ENCODE results near the gene GCNA.
A peak's percentile ranks its signal among the peaks of the same experiment; 100 is the strongest.

GCNA gene

DNA sequence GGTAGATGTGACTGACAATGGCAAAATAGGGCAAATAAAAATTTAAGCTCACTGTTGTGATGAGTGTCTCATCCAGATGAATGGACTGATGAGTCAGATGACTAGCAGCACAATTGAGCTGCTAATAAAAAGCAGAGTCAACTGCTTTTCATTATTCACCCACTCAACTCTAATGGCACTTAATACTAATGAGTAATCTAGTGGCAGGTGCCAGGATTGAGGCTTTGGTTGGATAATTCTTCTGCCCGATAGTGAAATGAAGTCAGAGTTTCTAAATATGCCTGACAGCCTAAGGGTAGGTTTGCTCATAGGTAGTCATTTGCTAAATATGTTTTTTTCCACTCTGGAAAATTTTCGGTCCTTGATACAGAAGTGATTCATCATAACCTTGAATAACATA, 34.9 kb upstream of the GCNA start:
- Histone ChIP-seq H3K27me3 (ENCODE audit: insufficient read depth, low read length, poor library complexity) (no peaks in the 10 kb centered on the region), H2AFZ (ENCODE audit: low read depth, low read length) (no peak overlapping the region), H4K20me1 (ENCODE audit: insufficient read depth, low read length) (peaks cover 72% of the 10 kb centered on the region), H3K4me3 (ENCODE audit: low read depth in 1 of 2, low read length in 2 of 2) (no peak overlapping the region), H3K9ac (ENCODE audit: low read depth, low read length) (no peak overlapping the region), H3K27ac (ENCODE audit: low read length) (no peak overlapping the region), H3K36me3 (ENCODE audit: insufficient read depth, low read length) (peaks cover 89% of the 10 kb centered on the region), H3K4me1 (ENCODE audit: insufficient read depth, low read length) (peaks cover 37% of the 10 kb centered on the region), H3K79me2 (ENCODE audit: insufficient read depth, low read length) (peaks cover 100% of the 10 kb centered on the region), H3K9me3 (ENCODE audit: insufficient read depth, low read length, severe bottlenecking) (no peaks in the 10 kb centered on the region), H3K4me2 (ENCODE audit: insufficient read depth, low read length) (no peak overlapping the region)
- no peak for TF ChIP-seq EZH2 (IDR thresholded peaks at IDR 0.05; ENCODE audit: borderline replicate concordance, low read depth, low read length, severe bottlenecking)
- TF ChIP-seq, protein P1, sequence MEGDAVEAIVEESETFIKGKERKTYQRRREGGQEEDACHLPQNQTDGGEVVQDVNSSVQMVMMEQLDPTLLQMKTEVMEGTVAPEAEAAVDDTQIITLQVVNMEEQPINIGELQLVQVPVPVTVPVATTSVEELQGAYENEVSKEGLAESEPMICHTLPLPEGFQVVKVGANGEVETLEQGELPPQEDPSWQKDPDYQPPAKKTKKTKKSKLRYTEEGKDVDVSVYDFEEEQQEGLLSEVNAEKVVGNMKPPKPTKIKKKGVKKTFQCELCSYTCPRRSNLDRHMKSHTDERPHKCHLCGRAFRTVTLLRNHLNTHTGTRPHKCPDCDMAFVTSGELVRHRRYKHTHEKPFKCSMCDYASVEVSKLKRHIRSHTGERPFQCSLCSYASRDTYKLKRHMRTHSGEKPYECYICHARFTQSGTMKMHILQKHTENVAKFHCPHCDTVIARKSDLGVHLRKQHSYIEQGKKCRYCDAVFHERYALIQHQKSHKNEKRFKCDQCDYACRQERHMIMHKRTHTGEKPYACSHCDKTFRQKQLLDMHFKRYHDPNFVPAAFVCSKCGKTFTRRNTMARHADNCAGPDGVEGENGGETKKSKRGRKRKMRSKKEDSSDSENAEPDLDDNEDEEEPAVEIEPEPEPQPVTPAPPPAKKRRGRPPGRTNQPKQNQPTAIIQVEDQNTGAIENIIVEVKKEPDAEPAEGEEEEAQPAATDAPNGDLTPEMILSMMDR (IDR thresholded peaks at IDR 0.05; ENCODE audit: borderline replicate concordance, extremely low read depth, low read length, poor library complexity, severe bottlenecking): no peak
- DNase-seq (no peak), ATAC-seq (ENCODE audit: insufficient read depth, low read depth) (no peak)

DNA sequence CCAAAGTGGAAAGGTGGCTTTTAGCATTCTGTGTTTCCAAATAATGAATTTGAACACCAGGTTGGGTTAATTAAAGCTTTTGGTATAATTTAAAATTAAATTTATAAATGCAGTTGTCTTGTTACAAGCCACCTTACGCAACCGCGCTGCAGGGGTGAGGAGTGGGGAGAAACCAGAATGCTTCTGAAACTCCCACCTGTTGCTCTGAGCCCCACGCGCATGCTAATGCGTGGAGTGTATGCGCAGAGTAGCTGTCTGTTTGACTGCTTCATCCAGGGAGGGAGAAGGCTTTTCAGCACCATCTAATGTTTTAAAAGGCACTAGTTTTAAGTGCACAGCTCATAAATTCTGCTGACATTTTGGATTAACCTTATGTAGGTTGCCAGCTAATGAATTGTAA, 32.9 kb upstream of the GCNA start:
- H3K36me3 ChIP-seq (ENCODE audit: insufficient read depth, low read length): peaks cover 86% of the 10 kb centered on the region

DNA sequence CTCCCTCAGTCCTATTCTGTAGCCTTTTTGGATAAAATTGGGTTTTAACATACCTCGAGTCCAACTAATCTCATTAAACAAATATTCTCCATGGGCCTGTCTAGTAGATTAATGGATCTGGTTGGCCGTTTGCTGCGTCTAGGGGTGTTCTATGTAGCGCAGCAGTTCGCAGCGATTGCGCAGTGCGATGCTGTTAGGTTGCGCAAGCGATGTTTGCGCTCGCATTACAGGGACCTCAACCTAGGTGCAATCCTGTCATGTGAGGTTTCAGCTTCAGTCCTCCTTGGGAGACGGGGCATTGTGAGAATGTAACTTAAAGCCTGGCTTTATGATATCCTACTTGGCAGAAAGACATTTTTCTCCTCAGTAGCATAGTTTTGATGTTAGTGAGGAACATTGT, 31.4 kb upstream of the GCNA start:
- H3K4me3 ChIP-seq (ENCODE audit: low read depth in 1 of 2, low read length in 2 of 2): no peak overlapping the region
- peaks cover 3% of the 10 kb centered on the region for H3K4me1 ChIP-seq (ENCODE audit: insufficient read depth, low read length)
- no peaks in the 10 kb centered on the region for H3K27me3 ChIP-seq (ENCODE audit: insufficient read depth, low read length, poor library complexity)
- H3K36me3 ChIP-seq (ENCODE audit: insufficient read depth, low read length): peaks cover 88% of the 10 kb centered on the region
- peaks cover 93% of the 10 kb centered on the region for H3K79me2 ChIP-seq (ENCODE audit: insufficient read depth, low read length)
- peaks cover 52% of the 10 kb centered on the region for H4K20me1 ChIP-seq (ENCODE audit: insufficient read depth, low read length)
- no peak overlapping the region for H2AFZ ChIP-seq (ENCODE audit: low read depth, low read length)
- H3K27ac ChIP-seq (ENCODE audit: low read length): no peak overlapping the region
- DNase-seq (no peak), ATAC-seq (ENCODE audit: insufficient read depth, low read depth) (no peak)
- TF ChIP-seq EZH2 (IDR thresholded peaks at IDR 0.05; ENCODE audit: borderline replicate concordance, low read depth, low read length, severe bottlenecking): no peak
- TF ChIP-seq, protein P1 (IDR thresholded peaks at IDR 0.05; ENCODE audit: borderline replicate concordance, extremely low read depth, low read length, poor library complexity, severe bottlenecking): no peak
- no peak overlapping the region for H3K4me2 ChIP-seq (ENCODE audit: insufficient read depth, low read length)
- H3K9me3 ChIP-seq (ENCODE audit: insufficient read depth, low read length, severe bottlenecking): no peaks in the 10 kb centered on the region
- H3K9ac ChIP-seq (ENCODE audit: low read depth, low read length): no peak overlapping the region

More for the DNA sequence above, 32.9 kb upstream of the GCNA start:
- ATAC-seq (ENCODE audit: insufficient read depth, low read depth) (no peak), DNase-seq (no peak)
- Histone ChIP-seq H3K27me3 (ENCODE audit: insufficient read depth, low read length, poor library complexity) (no peaks in the 10 kb centered on the region), H3K9ac (ENCODE audit: low read depth, low read length) (no peak overlapping the region), H3K79me2 (ENCODE audit: insufficient read depth, low read length) (peaks cover 98% of the 10 kb centered on the region), H3K4me3 (ENCODE audit: low read depth in 1 of 2, low read length in 2 of 2) (no peak overlapping the region), H3K4me1 (ENCODE audit: insufficient read depth, low read length) (peaks cover 17% of the 10 kb centered on the region), H4K20me1 (ENCODE audit: insufficient read depth, low read length) (peaks cover 55% of the 10 kb centered on the region), H3K9me3 (ENCODE audit: insufficient read depth, low read length, severe bottlenecking) (no peaks in the 10 kb centered on the region), H3K4me2 (ENCODE audit: insufficient read depth, low read length) (no peak overlapping the region), H3K27ac (ENCODE audit: low read length) (no peak overlapping the region), H2AFZ (ENCODE audit: low read depth, low read length) (no peak overlapping the region)
- TF ChIP-seq, protein P1 (IDR thresholded peaks at IDR 0.05; ENCODE audit: borderline replicate concordance, extremely low read depth, low read length, poor library complexity, severe bottlenecking): no peak
- TF ChIP-seq EZH2 (IDR thresholded peaks at IDR 0.05; ENCODE audit: borderline replicate concordance, low read depth, low read length, severe bottlenecking): no peak

DNA sequence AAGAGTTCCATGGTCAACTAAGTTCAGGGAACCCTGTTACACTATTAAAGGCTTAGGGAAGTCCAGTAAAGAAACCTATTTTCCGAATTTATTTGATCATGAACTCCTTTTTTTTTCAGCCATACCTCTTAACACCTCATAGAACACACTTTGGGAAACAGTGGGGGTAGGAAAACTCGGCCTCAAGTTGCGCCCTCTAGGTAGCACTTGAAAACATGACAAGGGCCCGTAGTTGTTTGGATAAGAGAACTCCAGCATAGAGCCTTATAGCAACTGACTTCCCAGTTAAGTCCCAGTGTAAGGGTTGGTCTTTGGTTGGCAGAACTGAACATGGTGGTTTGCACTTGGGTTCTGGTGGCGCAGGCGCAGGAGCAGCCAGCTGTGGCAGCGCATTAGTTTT, 30.9 kb upstream of the GCNA start:
- H2AFZ ChIP-seq (ENCODE audit: low read depth, low read length): no peak overlapping the region
- no peaks in the 10 kb centered on the region for H3K4me1 ChIP-seq (ENCODE audit: insufficient read depth, low read length)
- no peaks in the 10 kb centered on the region for H3K27me3 ChIP-seq (ENCODE audit: insufficient read depth, low read length, poor library complexity)
- H3K9me3 ChIP-seq (ENCODE audit: insufficient read depth, low read length, severe bottlenecking): no peaks in the 10 kb centered on the region
- TF ChIP-seq, protein P1 (IDR thresholded peaks at IDR 0.05; ENCODE audit: borderline replicate concordance, extremely low read depth, low read length, poor library complexity, severe bottlenecking): peak; percentile 6
- no peak for TF ChIP-seq EZH2 (IDR thresholded peaks at IDR 0.05; ENCODE audit: borderline replicate concordance, low read depth, low read length, severe bottlenecking)
- no peak overlapping the region for H3K4me3 ChIP-seq (ENCODE audit: low read depth in 1 of 2, low read length in 2 of 2)
- H3K9ac ChIP-seq (ENCODE audit: low read depth, low read length): no peak overlapping the region
- peaks cover 49% of the 10 kb centered on the region for H4K20me1 ChIP-seq (ENCODE audit: insufficient read depth, low read length)
- peaks cover 85% of the 10 kb centered on the region for H3K36me3 ChIP-seq (ENCODE audit: insufficient read depth, low read length)
- no peak for ATAC-seq (ENCODE audit: insufficient read depth, low read depth)
- DNase-seq: no peak
- no peak overlapping the region for H3K27ac ChIP-seq (ENCODE audit: low read length)
- H3K79me2 ChIP-seq (ENCODE audit: insufficient read depth, low read length): peaks cover 91% of the 10 kb centered on the region
- H3K4me2 ChIP-seq (ENCODE audit: insufficient read depth, low read length): no peak overlapping the region
